IPS-NIHi7 (cell line): Measurements from ENCODE around the gene CTRL.

ENCODE experiments used
- DNase-seq: peaks from one replicate; pipeline ENCODE4 v3.0.0; 2012; ENCODE audit warnings: mixed read lengths; ENCODE audit errors: extremely low spot score

Gene CTRL

DNA sequence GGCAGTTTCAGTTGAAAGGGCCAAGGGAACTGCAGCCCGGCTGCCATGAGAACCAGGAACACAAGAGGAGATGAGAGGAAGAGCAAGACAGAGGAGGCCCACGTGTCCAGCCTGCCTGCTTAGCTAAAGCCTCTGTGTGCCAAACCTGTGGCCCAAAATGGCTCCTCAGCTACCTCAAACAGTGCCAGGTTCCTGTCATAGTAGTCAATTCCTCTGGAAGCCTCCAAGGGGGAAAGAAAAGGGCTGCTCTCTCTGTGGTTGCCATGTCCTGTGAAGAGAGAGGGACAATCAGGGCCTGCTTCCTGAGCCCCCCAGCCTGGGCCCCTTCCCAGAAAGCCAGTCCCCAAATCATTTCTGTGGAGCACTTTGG lies 31.6 kb upstream of the CTRL start:
- no peak for DNase-seq

DNA sequence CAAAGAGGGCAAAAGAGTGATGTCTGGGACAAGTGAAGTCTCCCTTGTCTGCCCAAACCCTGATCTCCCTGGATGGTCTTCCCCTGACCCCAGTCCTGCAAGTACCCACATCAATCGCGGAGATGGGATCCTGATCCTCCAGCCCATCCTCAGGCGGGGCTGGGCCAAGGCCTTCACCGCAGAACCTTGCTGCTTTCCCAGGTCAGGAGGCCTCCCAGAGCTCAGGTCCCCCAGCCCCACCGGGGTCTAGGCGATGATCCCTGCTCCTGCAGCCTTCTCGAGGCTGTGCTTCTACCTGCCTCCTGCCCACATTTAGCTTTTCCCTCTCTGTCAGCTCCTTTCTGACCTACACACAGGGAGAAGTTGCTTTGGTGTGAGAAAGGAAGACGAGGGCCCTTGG lies 30.5 kb upstream of the CTRL start:
- DNase-seq: no peak

DNA sequence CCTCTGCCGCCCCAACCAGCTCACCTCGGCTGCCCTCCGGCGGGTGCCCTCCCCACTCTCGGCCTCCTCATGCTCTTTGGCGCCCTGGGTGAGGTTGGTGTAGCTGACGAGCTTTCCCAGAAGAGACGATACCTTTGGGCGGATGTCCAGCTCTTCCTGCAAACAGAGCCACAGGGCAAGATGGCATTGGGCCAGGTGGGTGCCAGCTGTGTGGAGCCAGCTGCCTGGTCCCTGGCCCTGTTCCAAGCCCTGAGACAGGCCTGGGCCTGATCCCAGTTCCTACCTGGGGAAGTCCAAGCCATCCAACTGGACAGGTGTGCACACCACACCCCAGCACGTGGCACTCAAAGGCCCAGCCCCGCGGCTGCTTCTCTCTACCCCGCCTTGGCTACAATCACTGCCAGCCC lies 29.9 kb upstream of the CTRL start:
- DNase-seq: no peak

DNA sequence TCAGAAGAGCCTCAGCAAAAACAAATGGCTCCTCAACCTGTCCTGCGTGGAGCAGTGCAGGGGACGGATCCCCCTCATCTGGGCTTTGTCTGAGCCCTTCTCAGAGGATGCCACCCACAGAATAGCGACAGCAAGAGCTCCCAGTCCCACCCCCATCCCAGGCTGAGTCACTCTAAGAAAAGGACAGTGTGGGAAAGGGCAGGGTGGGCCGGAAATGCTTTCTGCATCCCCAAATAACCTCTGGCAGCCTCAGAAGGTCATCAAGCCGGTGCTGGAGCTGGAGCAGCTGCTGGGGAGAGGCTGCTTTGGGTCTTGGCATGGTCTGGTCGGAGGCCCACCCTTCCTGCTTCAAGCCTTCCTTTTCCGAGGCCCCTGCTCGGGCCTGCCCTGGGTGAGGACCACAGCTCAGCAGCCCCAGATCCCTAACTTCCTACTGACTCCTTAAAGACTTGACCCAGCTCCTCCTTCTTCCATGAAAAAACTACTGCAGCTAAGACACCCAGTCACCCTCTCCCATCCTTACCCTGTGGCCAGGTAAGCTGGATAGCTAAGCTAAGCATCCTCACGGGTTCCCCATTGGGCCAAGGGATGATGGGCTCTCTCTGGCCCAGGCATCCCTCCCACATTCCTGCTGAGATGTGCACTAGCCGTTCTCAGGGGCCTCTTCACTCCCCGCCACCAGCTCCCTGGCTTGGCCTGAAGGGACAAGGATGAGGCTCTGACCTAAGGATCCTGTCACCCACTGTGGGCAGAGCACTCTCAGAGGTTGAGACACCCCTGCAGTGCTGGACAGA lies 28.1 kb upstream of the CTRL start:
- no peak for DNase-seq

DNA sequence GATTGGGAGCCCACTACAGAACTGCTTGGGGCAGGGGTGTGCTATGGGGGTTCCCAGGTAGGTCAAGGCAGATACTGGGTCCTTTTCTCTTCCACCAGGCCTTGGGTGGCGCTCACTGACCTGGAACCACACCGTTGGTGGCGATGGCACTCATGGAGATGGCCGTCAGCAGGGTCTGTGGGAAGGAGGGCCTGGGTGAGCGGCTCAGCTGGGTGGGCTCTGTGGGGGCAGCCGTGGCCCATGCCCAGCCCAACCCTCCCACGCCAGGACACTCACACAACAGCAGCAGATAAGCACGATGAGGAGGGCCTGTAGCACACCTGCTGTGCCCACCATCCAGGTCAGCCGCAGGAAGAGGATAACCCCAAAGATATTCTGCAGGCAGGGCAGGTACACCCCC lies 26.0 kb upstream of the CTRL start:
- DNase-seq: no peak

DNA sequence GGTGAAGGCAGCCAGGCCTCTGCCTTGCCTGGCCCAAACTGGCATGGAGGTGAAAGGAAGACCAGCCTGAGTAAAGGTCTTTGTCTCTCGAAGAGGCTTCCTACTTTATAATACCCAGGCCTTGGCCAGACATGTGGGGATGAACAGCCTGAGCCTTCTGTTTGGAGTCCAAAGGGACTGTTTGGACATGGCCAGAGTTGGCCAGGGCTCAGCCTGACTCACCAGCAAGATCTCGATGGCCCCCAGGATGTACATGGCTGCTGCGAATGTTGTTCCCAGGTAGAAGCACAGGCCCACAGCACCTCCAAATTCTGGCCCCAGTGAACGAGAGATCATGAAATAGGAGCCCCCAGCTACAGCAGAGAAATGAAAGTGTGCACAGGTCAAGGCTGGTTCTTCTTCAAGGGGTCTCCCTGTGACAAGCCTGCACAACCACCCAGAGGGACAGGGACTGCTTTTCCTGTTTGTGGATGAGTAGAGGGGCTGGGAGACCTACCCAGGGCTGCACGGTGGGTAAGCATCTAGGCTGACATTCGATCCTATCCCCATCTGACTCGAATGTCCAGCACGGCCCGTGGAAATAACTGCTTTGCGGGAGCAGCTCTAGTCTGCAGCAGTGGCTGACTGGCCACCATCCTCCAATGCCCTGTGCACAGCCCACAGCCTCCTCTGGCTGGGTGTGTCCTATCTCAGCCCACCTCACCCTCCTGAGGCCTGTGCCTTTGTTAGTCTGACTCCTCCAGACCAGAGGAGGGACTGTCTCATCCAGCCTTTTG lies 22.9 kb upstream of the CTRL start:
- no peak for DNase-seq

DNA sequence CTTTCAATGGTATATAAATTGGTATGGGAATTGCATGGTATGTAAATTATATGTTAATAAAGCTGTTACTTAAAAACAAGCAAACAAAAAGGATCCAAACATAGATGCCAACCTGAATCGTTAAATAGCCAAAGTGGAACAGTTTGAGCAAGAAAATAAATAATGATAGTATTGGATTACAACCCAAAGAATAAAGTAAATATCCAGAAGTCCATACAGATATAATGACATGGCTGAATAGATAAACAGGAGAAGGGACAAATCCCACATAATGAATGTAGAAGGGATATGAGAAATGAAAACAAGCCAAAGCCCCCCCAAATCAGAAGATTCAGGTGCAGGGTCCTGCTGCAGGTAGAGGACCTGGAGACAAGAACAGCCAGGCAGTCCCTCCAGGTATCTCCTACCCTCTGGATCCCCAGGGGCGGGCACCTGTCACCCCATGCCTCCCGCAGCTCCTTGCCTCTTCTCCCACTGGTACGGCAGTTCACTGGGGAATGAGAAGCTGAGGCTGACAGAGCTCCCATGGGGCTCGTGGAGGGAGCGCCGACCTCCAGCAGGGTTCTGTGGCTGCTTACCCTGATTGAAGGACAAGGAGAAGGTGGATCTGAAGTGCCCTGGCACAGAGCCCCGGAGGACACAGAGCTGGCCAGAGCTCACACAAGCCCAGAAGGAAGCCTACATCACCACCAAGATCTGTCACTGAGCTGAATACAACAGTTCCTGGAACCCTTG lies 22.1 kb upstream of the CTRL start:
- DNase-seq: no peak

DNA sequence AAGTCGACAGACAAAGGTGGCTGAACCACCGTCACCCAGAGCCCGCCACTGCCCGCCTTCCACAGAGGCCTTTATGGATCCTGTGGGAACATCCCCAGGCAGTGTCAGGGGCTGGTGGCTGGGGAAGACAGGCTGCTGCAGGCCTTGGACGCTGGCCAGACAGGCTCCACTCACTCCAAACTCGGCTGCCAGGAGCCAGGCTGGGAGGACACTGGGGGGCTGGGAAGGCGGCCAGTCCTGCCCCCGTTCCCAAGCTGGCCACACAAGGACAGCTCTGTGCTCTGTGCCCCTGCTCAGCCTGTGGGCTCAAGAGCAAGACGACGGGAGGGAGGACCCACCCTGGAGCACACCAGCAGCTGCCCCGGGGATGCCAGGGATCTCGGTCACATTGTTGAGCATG lies 19.8 kb upstream of the CTRL start:
- DNase-seq: no peak

DNA sequence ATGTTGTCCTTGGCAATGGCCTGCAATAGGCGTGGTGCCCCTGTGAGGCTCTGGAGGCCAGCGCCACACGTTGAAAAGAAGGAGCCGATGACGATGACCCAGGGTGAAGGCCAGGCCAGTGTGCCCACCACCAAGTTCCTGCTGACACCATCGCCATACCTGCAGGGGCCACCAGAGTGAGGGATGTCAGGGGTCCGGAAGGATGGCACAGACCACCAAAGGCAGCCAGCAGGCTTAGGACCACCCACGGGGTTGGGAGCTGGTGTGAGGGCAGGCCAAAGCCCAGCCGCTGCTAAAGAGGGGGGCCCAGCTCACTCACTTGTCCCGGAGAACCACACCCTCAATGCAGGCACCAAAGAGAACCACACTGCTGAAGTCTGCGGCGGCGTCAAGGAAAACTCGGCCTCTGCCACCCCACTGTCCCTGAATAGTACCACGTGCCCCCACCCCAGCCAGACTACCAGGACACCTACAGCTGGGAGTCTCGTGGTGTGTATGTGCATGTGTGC lies 18.7 kb upstream of the CTRL start:
- DNase-seq: no peak

DNA sequence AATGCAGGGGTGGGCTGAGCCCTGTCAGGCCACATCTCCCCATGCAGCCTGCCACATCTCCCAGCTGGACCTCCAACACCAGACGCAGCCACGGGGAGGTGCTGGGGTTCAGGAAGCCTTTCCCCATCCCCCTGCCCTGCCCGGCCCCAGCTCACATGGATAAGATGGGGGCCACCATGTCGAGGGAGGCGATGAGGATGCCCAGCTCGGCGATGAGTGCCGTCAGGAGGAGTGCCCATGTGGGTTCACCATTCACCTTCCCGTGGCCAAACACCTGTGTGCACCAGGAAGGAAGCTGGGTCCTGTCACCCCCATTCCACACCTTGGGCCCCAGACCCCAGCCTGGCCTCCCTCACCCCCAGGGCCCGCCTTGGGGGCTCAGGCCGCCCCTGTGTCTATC lies 18.0 kb upstream of the CTRL start:
- DNase-seq: no peak

DNA sequence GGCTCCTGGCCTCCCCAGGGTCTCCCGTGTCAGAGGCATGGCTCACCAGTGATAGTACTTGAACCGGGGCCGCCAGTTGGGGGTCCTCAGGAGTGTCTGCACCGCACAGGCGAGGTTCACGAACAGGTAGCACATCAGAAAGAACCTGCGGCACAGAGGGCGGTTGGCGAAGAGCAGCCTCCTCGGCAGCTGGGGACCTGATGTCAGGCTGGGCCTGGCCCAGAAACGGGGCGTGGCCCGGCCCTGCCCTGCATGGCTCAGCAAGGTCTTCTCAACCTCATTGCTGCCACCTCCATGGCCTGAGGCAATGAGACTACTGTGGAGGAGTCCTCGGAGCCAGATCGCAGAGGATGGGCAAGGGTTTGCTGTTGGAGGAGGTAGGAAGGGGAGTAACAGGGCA lies 16.4 kb upstream of the CTRL start:
- no peak for DNase-seq

DNA sequence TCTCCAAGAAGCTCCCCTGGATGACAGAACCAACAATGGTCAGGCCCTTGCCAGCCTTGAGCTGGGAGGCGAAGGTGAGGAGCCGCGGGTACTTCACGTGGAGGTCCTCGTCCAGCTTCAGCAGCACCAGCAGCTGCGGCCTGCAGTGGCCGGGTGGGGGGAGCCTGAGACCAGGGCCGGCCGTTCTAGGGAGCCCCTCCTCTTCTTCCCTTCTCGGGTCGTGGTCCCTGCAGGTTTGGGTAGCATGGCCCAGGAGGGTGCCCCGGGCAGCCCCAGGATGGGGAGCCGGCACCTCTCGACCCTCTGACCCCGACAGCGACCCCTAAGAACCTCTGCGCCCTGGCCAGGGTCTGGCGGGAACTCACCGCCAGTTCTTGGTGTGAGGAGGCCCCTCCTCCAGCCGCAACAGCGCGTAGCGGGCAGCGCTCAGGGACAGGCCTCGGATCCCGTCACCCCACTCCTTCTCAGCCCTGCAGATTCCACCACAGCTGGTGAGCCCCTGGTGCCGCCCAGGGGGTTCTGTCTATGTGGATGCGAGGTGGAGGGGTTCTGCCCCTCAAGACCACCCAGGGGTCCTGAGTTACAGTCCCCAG lies 15.4 kb upstream of the CTRL start:
- no peak for DNase-seq

DNA sequence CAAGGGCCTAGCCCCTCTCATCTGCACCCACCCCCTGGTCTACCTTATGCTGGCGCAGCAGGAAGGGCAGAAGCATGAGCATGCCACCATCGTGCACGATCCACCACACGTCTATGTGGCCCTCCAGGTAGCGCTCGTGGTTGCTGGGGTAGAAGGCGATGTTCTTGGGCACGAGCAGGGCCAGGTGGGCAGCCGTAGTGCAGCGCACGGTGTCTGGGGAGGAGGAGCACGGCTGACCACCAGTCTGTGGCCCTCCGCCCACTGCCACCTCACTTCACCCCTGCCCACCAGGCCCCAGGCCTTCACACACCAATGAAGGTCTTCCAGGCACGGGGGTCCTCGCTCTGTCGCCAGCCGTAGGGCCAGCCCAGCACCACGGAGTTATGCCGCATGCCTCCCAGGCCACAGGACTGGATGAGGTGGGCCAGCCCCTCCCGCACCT lies 14.5 kb upstream of the CTRL start:
- no peak for DNase-seq

DNA sequence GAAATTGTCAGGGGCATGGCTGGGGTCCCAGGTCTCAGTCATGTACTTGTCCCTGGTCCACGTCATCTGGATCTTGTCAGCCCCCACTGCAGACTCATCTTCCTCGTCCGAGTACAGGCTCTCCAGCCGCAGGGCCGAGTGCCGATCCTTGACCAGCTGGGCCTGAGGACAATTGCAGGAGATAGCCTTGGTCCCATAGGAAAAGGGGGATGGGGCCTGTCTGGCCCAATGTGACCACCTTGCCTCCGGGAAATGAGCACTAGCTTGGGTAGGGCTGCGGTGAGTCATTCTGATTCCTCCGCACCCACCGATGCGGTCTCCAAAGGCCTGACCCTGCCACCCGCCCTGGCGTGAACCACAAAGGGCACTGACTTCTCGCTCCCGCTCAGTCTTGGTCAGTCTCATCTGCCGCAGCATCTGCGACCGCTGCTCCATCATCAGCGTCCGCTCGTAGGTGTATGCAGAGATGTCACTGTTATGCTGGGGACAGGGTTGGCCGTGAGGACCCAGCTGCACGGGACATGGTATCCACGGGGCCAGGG lies 13.8 kb upstream of the CTRL start:
- no peak for DNase-seq

DNA sequence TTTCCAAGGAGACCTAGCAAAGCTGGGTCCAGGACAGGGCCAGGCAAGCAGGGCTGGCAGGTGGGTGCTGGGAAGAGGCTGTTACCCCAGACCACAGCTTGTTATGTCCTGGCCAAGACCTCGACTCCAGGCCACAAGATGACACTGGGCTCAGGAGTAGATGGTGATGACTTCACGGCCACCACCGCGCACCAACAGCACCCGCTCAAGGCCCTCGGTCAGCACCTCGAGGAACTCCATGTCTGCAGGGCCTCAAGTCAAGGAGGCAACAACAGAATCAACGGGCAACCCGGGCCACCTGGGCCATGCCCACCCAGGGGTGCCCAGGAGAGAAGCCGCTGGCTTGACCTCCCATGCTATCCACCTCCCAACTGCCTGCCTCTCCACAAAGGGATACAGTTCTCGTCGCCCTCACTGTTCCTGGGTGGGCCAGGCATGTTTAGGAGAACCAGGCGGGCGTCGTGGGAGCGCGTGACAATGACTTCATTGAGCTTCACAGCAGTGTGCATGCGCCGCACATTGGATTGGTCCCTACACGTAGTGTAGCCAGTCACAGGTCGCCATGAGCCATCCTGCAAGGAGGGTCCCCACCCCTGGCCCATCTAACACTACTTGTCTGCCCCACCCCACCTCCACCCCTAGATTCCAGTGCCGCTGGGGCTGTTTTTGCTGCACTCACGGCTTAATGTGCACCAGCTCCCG lies 13.2 kb upstream of the CTRL start:
- no peak for DNase-seq

DNA sequence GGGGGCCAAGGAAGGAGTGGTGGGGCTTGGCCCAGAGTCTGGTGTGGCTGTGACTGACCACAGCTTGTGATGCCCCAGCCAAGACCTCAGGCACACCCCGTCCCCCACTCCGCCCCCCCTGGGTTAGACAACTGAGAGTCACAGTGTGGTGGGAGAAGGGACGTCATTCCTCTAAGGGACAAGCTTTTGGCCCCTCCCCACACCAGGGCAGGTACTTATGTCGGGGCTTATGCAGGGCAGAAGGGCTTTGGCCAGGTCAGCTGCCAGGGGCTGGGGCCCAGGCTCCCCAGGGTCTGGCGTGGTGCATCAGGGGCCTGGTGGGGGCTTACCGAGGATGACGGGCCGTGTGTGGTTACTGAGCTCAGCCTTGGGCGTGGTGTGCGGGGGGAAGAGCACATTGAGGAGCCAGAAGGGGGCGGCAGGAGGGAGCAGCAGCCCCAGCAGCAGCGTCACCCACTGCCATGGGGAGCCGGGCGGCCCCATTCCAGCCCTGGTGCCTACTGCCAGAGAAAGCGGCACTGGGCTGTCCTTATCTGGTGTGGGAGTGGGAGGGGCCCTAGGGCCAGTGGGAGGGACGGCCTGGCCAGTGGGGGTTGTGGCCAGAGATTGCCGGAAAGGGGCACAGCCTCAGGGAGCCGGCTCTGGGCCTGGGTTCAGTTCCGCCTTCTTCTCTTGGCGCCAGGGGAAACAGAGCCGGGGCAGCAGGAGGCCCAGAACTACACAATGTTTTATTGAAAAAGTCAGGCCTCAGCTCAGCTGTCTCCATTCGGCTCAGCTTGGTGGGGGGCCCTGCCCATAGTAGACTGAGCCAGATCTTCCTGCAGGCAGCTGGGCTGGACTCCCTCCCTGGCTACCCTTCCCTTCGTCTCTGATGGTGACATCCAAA lies 12.2 kb upstream of the CTRL start, which contains the start of gene LCAT:
Gene LCAT, minus strand, starts transcription at position 502 of the 886 bp plus-strand sequence. Its CDS starts 19 bp downstream, at position 483.
- DNase-seq: no peak

DNA sequence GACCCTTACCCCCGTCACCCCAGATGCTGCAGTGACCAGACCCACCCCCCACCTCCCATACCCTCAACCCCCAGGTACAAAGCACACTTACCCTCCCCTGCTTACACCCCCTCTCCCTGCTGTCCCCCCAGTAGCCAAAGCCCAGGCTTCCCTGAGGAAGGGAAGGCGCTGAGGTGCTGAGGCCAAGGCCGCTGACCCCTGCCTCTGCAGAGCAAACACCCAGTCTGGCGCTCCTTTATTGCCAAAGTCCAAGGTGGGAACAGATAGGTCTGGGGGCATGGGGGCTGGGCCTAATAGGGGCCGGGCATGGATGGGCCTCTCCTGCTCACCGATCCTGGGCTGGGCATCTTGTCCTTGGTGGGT lies 11.6 kb upstream of the CTRL start:
- DNase-seq: no peak

DNA sequence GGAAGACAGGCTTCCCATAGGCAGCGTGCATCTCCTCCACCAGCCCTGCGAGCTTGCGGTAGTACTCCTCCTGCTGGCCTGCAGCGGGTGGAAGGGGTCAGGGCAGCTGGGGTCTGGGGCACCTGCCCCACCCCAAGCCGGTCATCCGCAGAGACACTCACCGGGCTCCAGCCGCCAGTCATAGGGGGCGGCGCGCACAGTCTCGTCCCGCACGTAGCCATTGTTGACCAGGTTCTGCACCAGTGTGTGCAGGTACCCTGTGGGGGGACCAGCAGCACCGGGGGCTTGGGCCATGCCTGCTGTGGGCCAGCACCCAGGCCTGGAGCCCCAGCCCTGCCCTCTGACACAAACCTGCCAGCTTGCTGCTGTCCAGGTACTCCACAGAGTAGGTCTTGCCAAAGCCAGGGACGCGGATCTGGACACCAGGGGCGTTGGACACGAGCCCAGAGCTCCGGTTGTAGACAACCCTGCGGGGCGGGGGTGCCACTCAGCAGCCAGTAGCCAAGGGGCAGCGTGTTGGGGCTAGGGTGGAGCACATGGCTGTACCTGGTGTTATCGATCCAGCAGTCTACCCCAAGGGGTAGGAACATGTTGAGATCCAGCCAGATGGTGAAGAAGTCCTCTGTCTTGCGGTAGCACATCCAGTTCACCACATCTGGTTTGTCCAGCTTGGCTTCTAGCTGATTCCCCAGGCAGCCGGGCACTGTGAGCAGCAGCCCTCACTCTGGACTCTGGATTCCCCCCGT lies 11.0 kb upstream of the CTRL start:
- DNase-seq: no peak

DNA sequence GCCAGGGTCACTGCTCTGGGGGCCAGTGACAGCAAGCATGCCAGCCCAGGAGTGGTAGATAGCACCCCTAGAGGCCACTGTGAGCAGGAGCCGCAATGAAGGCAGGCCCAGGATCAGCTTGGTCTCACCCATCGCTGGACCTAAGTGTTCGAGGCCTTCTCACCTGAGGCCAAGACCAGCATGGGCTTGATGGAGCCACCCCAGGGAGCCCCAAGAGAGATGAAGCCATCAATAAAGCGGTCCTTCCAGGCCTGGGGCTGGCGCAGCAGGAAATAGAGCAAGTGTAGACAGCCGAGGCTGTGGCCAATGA lies 10.5 kb upstream of the CTRL start:
- DNase-seq: peak; percentile 87
